ENCODE results near the gene UFSP2.

GRCh38 chr4:185358959-185359358 lies 66.8 kb downstream of the UFSP2 start:
- TF ChIP-seq CTCF (IDR thresholded peaks at IDR 0.05) (no peak), POLR2A (IDR thresholded peaks at IDR 0.05) (no peak), POLR2AphosphoS5 (IDR thresholded peaks at IDR 0.05) (no peak)

All from gastroesophageal sphincter (tissue), 3 donors.